GM23338 (cell line): ENCODE results near the gene CHMP4A. TPM values are rescaled to one million over a fixed set of nuclear protein-coding genes. Genes with fewer than 3 reads are reported as not detected.

Source experiments
- ATAC-seq: fragments of 200-7000 bp; cut with Tn5 transposase; 3 replicates; pipeline ENCODE4 v1.9.1; 2020
- DNase-seq: peaks from one replicate; pipeline ENCODE4 v3.0.0-alpha.2; 2015; ENCODE audit warnings: low spot score
- H2AFZ ChIP-seq: fragments of 200-600 bp; sonication (generic); 2 replicates; pipeline ENCODE4 v1.8.0; 2016; ENCODE audit warnings: antibody characterized with exemption, mild to moderate bottlenecking, moderate library complexity
- H3F3A ChIP-seq: fragments of 200-600 bp; sonication (generic); replicated peaks from 2 replicates; pipeline ENCODE4 v1.8.0; 2017; ENCODE audit warnings: antibody characterized with exemption, mixed run types, low read depth
- H3K27ac ChIP-seq: fragments of 200-600 bp; sonication (generic); 2 replicates; pipeline ENCODE4 v1.6.1; 2016; ENCODE audit warnings: low read depth
- H3K27me3 ChIP-seq: fragments of 200-600 bp; sonication (generic); 2 replicates; pipeline ENCODE4 v1.8.0; 2016; ENCODE audit warnings: mild to moderate bottlenecking, mixed run types, moderate library complexity; ENCODE audit not compliant: insufficient read depth
- H3K36me3 ChIP-seq: fragments of 200-600 bp; sonication (generic); 2 replicates; pipeline ENCODE4 v1.8.0; 2016; ENCODE audit warnings: mild to moderate bottlenecking; ENCODE audit not compliant: insufficient read depth
- H3K4me1 ChIP-seq: fragments of 200-600 bp; sonication (generic); 2 replicates; pipeline ENCODE4 v1.8.0; 2016; ENCODE audit warnings: mild to moderate bottlenecking, moderate library complexity; ENCODE audit not compliant: insufficient read depth
- H3K4me2 ChIP-seq: fragments of 200-600 bp; sonication (generic); 2 replicates; pipeline ENCODE4 v1.7.1; 2017; ENCODE audit warnings: mixed run types
- H3K4me3 ChIP-seq: fragments of 200-600 bp; sonication (generic); 2 replicates; pipeline ENCODE4 v1.6.1; 2016; ENCODE audit warnings: mixed run types
- H3K79me2 ChIP-seq: fragments of 200-600 bp; sonication (generic); replicated peaks from 2 replicates; pipeline ENCODE4 v1.8.0; 2017; ENCODE audit warnings: mild to moderate bottlenecking; ENCODE audit not compliant: insufficient read depth
- H3K9me2 ChIP-seq: fragments of 200-600 bp; sonication (generic); 2 replicates; pipeline ENCODE4 v1.8.0; 2017; ENCODE audit not compliant: insufficient read depth
- H4K20me1 ChIP-seq: fragments of 200-600 bp; sonication (generic); replicated peaks from 2 replicates; pipeline ENCODE4 v1.8.0; 2017; ENCODE audit warnings: mild to moderate bottlenecking; ENCODE audit not compliant: insufficient read depth
- H3K27ac Mint-ChIP-seq: 2 replicates; pipeline ENCODE4 v1.8.0; 2020; ENCODE audit warnings: inconsistent platforms, mild to moderate bottlenecking, moderate library complexity, mixed read lengths
- H3K27me3 Mint-ChIP-seq: 3 replicates; pipeline ENCODE4 v1.8.0; 2022; ENCODE audit warnings: low read depth, mild to moderate bottlenecking, moderate library complexity, mixed read lengths, inconsistent platforms; ENCODE audit not compliant: insufficient read depth, poor library complexity
- H3K36me3 Mint-ChIP-seq: 3 replicates; pipeline ENCODE4 v1.8.0; 2021; ENCODE audit warnings: low read depth, mild to moderate bottlenecking, inconsistent platforms, moderate library complexity, mixed read lengths
- H3K4me1 Mint-ChIP-seq: 3 replicates; pipeline ENCODE4 v1.8.0; 2020; ENCODE audit warnings: mild to moderate bottlenecking, inconsistent platforms, mixed read lengths
- H3K4me3 Mint-ChIP-seq: 3 replicates; pipeline ENCODE4 v1.8.0; 2021; ENCODE audit warnings: moderate library complexity, mild to moderate bottlenecking, inconsistent platforms, mixed read lengths
- H3K9me3 Mint-ChIP-seq: 3 replicates; pipeline ENCODE4 v1.8.0; 2020; ENCODE audit warnings: moderate library complexity, mild to moderate bottlenecking, inconsistent platforms, mixed read lengths
- JUNB ChIP-seq: IDR thresholded peaks from one replicate; pipeline ENCODE4 v1.6.1; 2016; ENCODE audit warnings: antibody characterized with exemption; ENCODE audit not compliant: unreplicated experiment
- STAT1 ChIP-seq: IDR thresholded peaks from one replicate; pipeline ENCODE4 v1.6.1; 2016; ENCODE audit warnings: antibody characterized with exemption; ENCODE audit not compliant: unreplicated experiment
- ZNF331 ChIP-seq: fragments of 250-450 bp; sonication (Bioruptor Pico); IDR thresholded peaks from 2 replicates; pipeline ENCODE4 v1.5.0; 2020; ENCODE audit warnings: low read depth, mild to moderate bottlenecking, moderate library complexity
- polyA plus RNA-seq: library from polyadenylated mRNA; unstranded; fragments of >200 nt; fragmentation: Nextera tagmentation; extraction: Ambion mirVana; gene quantifications from 2 replicates; pipeline ENCODE4 v1.2.1, GENCODE V29; 2016
- total RNA-seq: library from RNA; depleted of rRNA; stranded (reverse); fragments of >200 nt; shearing (Covaris generic); gene quantifications from 2 replicates; pipeline ENCODE4 v1.2.3, GENCODE V29; 2014
- TF ChIP-seq, protein P1 (sequence below): IDR thresholded peaks from 2 replicates; pipeline ENCODE4 v1.6.1; 2016; ENCODE audit warnings: antibody characterized with exemption
- TF ChIP-seq, protein P2 (sequence below): fragments of 250-450 bp; sonication (Bioruptor Pico); IDR thresholded peaks from 2 replicates; pipeline ENCODE4 v1.5.0; 2020; ENCODE audit warnings: mild to moderate bottlenecking, moderate library complexity
- TF ChIP-seq, protein P3 (sequence below): IDR thresholded peaks from one replicate; pipeline ENCODE4 v1.6.1; 2018; ENCODE audit warnings: antibody characterized with exemption; ENCODE audit not compliant: unreplicated experiment

CHMP4A gene
- total and polyA plus RNA-seq, 2 experiments from 2014 or later, result 19.3 to 36.9 TPM

DNA sequence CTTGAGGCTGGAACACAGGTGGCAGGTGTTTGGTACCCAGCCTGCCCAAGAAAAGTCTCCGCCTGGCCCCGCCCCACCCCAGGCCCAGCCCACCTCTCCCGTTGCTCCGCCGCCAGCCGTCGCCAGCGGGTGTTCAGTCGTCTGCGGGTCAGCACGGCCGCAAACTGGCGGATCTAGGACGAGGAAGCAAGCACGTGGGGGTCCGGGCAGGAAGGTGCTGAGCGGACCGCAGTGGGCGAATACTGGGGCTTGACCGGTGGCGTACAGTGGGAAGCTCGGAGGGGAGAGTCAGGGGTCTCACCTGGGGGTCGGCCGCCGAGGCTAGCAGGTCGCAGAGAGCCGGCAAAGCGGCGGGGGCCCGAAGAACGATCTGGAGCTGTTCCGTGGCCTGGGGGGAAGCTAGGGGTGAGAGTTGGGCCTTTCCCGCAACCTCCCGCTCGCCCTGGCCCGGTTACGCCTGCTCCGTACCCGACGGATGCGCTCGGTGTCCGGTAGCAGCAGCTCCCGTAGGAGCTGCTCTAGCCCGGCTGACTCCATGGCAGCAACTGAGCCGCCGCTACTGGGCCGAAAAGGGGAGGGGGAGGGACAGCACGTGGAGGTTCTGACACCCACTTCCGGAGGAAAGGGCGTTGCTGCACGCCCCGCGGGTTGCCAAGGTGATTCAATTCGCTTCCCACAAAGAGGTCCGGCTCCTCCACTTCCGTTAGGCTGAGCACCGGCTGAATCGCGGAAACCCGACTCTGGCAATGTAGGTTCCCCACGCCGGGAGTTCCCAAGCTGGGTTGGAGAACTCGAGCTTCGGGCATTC, 24.8 kb downstream of the CHMP4A start, which contains the start of gene IPO4 (continued):
- TF ChIP-seq, protein P1, sequence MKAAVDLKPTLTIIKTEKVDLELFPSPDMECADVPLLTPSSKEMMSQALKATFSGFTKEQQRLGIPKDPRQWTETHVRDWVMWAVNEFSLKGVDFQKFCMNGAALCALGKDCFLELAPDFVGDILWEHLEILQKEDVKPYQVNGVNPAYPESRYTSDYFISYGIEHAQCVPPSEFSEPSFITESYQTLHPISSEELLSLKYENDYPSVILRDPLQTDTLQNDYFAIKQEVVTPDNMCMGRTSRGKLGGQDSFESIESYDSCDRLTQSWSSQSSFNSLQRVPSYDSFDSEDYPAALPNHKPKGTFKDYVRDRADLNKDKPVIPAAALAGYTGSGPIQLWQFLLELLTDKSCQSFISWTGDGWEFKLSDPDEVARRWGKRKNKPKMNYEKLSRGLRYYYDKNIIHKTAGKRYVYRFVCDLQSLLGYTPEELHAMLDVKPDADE, result peak; percentile 91

DNA sequence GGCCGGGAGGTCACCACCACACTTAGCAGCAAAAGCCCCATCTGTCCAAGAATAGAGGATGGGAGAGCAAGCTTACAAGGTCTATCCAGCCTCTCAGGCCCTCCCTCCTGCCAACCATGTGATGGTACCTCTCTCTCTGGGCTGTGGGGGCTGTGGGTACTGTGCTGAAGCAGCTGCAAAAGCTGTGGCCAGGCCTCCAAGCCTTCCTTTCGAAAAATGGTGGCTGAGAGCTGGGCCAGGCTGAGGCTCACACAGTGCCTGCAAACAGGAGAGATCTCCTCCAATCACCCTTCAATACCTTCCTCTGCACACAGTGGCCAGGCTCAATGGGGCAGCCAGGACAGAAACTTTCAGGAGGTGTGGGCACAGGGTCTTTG, 25.8 kb downstream of the CHMP4A start:
- peaks cover 17% of the 10 kb centered on the region for H3K4me1 Mint-ChIP-seq
- H3K36me3 ChIP-seq, result no peaks in the 10 kb centered on the region; the same call in 1 of the 2 replicates
- peaks cover 1% of the 10 kb centered on the region; the same call in 2 of the 3 replicates for H3K9me3 Mint-ChIP-seq
- H3K4me3 Mint-ChIP-seq, result peak overlapping the region; percentile 96
- TF ChIP-seq ZNF331 (CRISPR knock-in tag) (no peak), STAT1 (no peak), JUNB (no peak)
- TF ChIP-seq, protein P1, result no peak
- TF ChIP-seq, protein P2, sequence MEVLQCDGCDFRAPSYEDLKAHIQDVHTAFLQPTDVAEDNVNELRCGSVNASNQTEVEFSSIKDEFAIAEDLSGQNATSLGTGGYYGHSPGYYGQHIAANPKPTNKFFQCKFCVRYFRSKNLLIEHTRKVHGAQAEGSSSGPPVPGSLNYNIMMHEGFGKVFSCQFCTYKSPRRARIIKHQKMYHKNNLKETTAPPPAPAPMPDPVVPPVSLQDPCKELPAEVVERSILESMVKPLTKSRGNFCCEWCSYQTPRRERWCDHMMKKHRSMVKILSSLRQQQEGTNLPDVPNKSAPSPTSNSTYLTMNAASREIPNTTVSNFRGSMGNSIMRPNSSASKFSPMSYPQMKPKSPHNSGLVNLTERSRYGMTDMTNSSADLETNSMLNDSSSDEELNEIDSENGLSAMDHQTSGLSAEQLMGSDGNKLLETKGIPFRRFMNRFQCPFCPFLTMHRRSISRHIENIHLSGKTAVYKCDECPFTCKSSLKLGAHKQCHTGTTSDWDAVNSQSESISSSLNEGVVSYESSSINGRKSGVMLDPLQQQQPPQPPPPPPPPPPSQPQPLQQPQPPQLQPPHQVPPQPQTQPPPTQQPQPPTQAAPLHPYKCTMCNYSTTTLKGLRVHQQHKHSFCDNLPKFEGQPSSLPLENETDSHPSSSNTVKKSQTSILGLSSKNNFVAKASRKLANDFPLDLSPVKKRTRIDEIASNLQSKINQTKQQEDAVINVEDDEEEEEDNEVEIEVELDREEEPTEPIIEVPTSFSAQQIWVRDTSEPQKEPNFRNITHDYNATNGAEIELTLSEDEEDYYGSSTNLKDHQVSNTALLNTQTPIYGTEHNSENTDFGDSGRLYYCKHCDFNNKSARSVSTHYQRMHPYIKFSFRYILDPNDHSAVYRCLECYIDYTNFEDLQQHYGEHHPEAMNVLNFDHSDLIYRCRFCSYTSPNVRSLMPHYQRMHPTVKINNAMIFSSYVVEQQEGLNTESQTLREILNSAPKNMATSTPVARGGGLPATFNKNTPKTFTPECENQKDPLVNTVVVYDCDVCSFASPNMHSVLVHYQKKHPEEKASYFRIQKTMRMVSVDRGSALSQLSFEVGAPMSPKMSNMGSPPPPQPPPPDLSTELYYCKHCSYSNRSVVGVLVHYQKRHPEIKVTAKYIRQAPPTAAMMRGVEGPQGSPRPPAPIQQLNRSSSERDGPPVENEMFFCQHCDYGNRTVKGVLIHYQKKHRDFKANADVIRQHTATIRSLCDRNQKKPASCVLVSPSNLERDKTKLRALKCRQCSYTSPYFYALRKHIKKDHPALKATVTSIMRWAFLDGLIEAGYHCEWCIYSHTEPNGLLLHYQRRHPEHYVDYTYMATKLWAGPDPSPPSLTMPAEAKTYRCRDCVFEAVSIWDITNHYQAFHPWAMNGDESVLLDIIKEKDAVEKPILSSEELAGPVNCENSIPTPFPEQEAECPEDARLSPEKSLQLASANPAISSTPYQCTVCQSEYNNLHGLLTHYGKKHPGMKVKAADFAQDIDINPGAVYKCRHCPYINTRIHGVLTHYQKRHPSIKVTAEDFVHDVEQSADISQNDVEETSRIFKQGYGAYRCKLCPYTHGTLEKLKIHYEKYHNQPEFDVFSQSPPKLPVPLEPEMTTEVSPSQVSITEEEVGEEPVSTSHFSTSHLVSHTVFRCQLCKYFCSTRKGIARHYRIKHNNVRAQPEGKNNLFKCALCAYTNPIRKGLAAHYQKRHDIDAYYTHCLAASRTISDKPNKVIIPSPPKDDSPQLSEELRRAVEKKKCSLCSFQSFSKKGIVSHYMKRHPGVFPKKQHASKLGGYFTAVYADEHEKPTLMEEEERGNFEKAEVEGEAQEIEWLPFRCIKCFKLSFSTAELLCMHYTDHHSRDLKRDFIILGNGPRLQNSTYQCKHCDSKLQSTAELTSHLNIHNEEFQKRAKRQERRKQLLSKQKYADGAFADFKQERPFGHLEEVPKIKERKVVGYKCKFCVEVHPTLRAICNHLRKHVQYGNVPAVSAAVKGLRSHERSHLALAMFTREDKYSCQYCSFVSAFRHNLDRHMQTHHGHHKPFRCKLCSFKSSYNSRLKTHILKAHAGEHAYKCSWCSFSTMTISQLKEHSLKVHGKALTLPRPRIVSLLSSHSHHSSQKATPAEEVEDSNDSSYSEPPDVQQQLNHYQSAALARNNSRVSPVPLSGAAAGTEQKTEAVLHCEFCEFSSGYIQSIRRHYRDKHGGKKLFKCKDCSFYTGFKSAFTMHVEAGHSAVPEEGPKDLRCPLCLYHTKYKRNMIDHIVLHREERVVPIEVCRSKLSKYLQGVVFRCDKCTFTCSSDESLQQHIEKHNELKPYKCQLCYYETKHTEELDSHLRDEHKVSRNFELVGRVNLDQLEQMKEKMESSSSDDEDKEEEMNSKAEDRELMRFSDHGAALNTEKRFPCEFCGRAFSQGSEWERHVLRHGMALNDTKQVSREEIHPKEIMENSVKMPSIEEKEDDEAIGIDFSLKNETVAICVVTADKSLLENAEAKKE (CRISPR knock-in tag), result no peak
- TF ChIP-seq, protein P3, sequence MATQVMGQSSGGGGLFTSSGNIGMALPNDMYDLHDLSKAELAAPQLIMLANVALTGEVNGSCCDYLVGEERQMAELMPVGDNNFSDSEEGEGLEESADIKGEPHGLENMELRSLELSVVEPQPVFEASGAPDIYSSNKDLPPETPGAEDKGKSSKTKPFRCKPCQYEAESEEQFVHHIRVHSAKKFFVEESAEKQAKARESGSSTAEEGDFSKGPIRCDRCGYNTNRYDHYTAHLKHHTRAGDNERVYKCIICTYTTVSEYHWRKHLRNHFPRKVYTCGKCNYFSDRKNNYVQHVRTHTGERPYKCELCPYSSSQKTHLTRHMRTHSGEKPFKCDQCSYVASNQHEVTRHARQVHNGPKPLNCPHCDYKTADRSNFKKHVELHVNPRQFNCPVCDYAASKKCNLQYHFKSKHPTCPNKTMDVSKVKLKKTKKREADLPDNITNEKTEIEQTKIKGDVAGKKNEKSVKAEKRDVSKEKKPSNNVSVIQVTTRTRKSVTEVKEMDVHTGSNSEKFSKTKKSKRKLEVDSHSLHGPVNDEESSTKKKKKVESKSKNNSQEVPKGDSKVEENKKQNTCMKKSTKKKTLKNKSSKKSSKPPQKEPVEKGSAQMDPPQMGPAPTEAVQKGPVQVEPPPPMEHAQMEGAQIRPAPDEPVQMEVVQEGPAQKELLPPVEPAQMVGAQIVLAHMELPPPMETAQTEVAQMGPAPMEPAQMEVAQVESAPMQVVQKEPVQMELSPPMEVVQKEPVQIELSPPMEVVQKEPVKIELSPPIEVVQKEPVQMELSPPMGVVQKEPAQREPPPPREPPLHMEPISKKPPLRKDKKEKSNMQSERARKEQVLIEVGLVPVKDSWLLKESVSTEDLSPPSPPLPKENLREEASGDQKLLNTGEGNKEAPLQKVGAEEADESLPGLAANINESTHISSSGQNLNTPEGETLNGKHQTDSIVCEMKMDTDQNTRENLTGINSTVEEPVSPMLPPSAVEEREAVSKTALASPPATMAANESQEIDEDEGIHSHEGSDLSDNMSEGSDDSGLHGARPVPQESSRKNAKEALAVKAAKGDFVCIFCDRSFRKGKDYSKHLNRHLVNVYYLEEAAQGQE, result no peak
- H3K36me3 Mint-ChIP-seq, result peaks cover 72% of the 10 kb centered on the region
- ATAC-seq (no peak), DNase-seq (no peak)
- H3K27ac Mint-ChIP-seq, result no peak overlapping the region
- peak overlapping the region; percentile 94 for H3K4me3 ChIP-seq
- peak overlapping the region; percentile 94 for H3K4me2 ChIP-seq
- peaks cover 10% of the 10 kb centered on the region for H3K4me1 ChIP-seq
- peaks cover 6% of the 10 kb centered on the region for H4K20me1 ChIP-seq
- H3K27me3 ChIP-seq, result no peaks in the 10 kb centered on the region
- H3K27me3 Mint-ChIP-seq, result peaks cover 24% of the 10 kb centered on the region
- peaks cover 13% of the 10 kb centered on the region; the same call in 1 of the 2 replicates for H3K79me2 ChIP-seq
- no peaks in the 10 kb centered on the region for H3K9me2 ChIP-seq
- no peaks in the 10 kb centered on the region; the same call in 1 of the 2 replicates for H3F3A ChIP-seq
- H2AFZ ChIP-seq, result no peak overlapping the region
- H3K27ac ChIP-seq, result no peak overlapping the region
